Activated CD4-positive, alpha-beta T cell treated with anti-CD3 and anti-CD28 coated beads, Interleukin-2, amount 50 U/mL, for 24 hours (primary cell): ENCODE measurements around the gene SHKBP1.

Source experiments
- DNase-seq, 2 donors: peaks; one replicate each; pipeline ENCODE4 v3.0.0-alpha.2; 2020; ENCODE audit warnings: low read depth in 1 of 2, low spot score in 1 of 2

SHKBP1 gene

DNA sequence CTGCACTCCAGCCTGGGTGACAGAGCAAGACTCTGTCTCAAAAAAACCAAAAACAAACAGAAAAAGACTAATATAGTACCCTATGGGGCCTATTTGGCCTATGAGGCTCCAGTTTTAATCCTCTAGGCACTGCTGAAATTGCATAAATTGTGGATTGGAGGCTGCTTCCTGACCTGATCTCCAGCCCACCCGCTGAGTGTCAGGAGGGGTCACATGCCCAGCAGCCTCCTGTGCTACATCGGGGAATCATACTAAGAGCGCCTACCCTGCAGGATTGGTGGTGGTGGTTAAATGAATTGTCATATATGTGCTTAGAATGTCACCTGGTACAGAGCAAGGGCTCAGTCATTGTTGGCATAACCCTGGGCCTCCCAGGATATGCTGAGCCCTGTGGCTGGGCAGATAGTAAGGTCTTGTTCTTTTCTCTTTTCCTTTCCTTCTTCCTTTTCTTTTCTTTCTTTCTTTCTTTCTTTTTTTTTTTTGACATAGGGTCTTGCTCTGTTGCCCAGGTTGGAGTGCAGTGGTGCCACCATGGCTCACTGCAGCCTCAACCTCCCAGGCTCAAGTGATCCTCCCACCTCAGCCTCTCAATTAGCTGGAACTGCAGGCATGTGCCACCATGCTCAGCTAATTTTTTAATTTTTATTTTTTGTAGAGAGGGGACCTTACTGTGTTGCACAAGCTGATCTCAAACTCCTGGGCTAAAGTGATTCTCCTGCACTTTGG lies 55.8 kb downstream of the SHKBP1 start:
- no peak for DNase-seq

DNA sequence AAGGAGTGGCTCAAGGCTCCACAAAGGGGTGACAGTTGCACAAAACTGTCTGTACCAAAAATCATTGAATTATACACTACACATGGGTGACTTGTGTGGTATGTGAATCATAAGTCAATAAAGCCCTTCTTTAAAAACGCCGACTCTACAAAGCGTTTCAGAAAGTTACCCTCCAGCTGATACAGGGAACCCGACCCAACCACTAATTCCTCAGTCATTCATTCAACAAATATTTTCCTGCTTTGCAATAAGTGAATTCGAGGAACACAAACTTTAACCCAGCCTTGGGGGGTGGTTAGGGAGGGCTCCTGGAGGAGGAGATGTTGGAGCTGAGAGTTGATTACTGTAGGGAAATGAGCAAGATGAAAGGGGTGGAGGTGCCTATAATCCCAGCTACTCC lies 56.5 kb downstream of the SHKBP1 start:
- no peak for DNase-seq

DNA sequence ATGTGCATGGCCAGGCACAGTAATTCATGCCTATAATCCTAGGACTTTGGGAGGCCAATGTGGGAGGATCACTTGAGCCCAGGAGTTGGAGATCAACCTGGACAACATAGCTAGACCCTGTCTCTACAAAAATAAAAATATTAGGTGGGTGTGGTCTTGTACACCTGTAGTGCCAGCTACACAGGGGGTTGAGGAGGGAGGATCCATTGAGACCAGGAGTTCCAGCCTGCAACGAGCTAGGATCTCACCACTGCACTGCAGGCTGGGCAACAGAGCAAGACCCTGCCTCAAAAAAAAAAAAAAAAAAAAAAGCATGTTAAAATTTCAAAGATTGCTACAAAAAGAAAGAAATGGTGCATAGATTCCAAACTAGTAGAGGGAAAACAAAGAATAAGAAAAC lies 61.7 kb downstream of the SHKBP1 start:
- no peak for DNase-seq

DNA sequence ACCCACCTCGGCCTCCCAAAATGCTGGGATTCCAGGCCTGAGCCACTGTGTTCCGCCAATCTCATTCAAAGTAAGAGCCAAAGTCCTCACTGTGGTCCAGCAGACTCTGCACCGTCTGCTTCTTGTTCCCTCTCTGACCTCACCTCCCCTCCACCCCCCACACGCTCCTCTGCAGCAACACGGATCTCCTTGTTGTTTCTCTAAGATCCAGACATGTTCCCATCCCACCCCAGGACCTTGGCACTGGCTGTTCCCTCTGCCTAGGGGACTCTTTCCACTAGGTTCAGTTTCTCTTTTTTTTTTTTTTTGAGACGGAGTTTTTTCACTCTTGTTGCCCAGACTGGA lies 62.9 kb downstream of the SHKBP1 start:
- DNase-seq, result no peak

DNA sequence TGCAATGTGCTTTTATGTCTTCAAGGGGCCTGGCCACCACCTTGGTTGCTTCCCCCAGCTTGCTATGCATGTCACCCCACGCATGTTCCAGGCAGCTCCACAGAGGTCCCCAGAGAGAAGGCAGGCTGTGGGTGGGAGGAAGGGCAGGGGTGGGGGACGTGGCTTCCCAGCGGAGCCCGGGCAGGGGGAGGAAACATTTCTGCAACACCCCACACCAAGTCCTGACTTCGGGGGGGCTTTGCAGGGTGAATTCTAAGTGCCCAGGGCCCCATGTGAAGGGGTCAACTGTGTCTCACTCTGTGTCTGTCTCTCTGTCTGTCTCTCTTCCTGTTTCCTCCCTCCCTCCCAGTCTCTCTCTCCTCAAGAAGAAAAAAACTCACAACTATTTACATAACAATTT lies 64.1 kb downstream of the SHKBP1 start:
- DNase-seq, result no peak
